GM20431 (cell line): ENCODE results near the gene HHAT.

ENCODE experiments used
- in situ Hi-C: fragments of 300-500 bp; cut with MseI, MboI; formaldehyde crosslinking; loops from one replicate; pipeline ENCODE4 v1.15.0; 2020; ENCODE audit warnings: low sequenced_read_pairs; ENCODE audit not compliant: unreplicated experiment

HHAT gene

DNA sequence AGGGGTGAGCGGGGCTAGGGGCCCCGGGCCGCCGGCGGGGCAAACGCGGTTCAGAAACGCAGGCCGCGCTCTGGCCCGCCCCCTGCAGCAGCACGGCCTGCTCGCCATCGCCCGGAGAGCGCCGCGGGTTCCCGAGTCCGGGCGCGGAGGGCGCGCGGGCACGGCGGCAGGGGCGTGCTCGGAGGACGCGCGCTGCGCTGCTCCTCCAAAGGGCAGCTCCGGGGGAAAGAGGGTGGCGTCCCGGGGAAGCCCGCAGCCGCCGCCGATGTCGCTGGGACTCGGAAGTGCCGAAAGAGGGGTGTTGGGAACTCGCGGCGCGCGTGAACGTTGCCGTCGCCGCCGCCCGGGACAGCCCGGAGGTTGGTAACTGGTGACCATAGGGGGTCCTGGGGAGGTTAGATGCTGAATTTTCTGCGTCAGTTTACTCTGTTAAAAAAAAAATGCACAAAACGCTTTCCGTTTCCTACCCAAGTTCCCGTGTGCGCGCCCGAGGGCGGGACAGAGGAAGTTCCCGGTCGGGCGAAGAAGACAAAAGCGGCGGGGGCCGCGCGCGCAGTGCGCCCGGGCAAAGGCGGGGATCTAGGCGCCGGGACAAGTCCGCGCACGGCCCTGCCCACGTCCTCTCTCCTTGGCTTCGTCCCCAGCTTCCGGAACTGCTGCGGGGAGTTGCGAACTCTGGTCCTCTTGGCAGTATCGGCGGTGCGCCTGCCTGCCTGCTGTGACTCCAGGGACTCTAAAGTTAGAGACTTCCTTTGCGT, at the start of gene HHAT:
HHAT (plus strand) TSS at position 157 of the 758 bp plus-strand sequence. CDS start 20,074 bp downstream, outside the sequence.
- in situ Hi-C loops: no loop called here

DNA sequence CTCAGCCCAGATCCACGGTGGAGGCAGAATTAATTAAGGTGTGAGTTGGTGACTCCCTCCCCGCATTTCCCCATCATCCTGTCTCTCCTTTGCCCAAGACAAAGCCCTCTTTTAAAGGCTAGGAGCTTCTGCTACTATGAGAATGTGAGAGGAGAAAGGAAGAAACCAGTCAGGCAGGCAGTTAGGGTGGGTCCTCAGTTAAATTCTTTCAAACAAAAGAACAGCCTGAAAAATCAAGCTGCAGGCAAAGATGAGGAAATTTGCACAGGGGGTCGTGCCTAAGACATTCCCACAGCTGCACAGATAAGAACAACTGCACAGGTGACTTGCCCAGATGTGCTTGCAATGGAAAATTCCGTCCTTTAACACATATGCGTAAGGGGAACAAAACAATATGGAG, 48.5 kb upstream of the HHAT start:
- in situ Hi-C loops: no loop called here

DNA sequence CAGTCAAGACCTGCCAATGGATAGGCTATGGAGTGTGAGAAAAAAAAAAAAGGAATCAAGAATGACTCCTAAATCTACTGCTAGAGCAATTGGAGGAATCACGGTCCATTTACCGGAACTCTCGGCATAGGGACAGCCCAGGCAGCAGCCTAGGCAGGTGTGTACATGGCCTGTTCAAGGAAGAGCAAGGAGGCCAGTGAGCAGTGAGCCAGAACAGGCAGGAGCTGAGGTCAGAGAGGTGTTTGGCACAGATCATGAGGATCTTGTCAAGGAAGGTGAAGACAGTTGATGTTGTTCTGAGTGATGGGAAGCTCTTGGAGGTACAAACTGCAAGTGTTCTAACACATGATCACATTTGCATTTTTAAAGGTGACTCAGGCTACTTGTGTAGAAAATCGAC, 40.6 kb upstream of the HHAT start:
- in situ Hi-C loops: no loop called here

DNA sequence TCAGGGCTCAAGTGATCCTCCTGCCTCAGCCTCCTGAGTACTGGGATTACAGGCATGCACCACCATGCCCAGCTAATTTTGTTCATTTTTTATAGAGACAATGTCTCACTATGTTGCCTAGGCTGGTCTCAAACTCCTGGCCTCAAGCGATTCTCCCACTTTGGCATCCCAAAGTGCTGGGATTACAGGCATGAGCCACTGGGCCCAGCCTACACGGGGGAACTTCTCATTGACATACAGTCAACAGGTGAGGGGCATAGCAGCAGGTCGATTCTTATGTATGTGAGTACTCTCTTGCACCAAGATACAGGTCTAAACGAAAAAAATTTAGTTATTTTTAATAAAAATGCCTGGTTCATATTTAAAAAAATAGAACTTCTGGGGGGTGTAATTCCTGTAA, 39.5 kb upstream of the HHAT start:
- in situ Hi-C loops: no loop called here

DNA sequence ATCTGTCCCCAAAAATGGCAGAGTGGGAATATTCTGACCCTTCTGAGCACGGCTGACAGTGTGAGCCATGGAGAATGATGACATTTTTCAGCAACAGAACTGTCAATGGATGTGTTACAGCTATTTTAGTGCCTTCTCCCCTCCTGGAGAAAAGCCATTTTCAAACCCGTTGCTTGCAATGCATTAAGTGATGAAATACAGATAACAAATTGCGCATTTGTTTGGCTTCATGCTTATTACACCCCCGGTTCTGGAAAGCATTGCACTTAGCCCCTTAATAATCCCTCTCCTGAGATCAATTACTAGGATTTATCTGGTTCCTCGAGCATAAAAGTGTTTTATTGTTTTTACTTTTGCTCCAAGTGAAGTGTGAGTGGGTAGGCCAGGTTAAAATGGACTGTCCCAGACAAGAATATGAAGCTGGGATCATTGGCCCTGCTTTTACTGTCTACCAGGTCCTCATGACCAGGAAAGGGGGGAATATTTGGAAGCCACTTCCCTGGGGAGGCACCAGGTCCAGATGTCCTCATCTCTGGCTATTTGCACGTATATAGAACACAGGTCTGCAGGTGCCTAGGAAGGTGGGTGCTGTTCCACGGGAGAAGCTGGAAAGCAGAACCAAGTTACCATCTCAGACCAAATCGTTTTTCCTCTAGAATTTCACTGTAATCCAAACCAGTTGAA, 37.5 kb upstream of the HHAT start:
- in situ Hi-C loops: no loop called here

DNA sequence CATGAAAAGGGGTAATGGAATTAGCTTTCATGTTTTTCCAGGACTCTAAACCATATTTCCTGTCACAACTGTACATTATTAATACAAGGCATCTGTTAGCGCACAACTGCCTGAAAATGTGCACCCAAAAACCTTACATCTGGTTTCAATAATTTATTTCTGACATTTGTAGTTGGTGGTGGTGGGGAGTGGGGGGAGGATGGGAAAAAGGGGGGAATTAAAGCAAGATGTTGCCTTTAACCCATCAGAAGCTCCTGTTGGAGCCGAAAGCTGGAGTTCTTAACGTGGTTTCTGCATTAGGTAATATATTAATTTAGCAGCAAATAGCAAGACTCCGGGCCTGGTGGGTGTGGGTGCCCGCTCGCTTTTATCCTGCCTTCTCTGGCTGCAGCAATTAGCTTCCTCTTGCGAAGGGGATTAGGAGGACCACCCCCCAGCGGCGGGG, 36.9 kb upstream of the HHAT start:
- in situ Hi-C loops: no loop called here

DNA sequence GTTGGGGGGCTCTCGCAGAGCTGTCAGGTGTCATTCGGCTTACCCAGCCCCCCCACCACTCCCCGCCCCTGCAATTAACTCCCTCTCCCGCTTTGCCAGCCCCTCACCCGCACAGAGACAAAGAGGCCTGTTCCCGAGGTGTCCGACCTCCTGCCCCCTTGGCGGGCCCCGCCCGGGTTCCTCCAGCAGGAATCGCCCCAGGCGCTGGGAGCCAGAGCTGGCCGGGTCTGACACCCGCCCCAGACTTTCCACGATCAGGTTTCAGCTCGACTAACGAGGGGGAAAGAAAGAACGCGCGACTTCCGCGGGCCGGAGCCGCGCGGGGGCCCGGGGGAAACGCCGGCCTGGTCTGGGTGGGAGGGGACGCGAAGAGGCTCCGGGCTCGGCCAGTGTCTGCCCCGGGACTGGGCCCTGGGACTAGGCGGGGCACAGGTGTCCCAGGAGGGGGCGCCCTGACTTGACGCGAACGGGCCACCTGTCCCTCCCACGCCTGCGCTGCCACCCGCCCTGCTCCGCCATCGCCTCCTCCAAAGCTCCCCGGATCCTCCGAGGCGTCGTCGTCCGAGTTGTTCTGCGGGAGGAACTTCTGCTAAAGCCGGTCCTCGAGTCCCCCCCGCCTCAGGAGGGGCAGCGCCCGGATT, 36.4 kb upstream of the HHAT start:
- in situ Hi-C loops: no loop called here

DNA sequence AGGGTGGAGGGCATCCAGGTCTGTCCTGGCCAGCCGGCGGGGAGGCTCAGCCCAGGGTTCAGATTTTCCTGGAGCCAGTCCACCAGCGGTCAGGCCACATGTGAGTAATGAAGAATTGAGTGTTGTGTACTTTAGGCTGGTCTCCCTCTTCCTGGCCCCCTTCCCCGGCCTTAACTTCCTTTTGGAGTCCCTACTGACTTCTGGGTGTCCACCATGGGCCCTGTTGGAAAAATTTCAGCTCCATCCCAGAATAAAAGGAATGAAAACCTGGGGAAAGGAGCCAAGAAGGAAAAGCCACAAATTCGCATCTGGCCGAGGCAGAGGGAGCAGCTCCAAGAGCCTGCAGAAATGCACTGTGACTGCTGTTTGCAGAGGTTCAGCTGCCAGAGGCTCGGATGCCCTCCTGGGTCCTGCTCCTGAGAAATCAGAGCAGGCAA, 35.5 kb upstream of the HHAT start:
- in situ Hi-C loops: no loop called here

DNA sequence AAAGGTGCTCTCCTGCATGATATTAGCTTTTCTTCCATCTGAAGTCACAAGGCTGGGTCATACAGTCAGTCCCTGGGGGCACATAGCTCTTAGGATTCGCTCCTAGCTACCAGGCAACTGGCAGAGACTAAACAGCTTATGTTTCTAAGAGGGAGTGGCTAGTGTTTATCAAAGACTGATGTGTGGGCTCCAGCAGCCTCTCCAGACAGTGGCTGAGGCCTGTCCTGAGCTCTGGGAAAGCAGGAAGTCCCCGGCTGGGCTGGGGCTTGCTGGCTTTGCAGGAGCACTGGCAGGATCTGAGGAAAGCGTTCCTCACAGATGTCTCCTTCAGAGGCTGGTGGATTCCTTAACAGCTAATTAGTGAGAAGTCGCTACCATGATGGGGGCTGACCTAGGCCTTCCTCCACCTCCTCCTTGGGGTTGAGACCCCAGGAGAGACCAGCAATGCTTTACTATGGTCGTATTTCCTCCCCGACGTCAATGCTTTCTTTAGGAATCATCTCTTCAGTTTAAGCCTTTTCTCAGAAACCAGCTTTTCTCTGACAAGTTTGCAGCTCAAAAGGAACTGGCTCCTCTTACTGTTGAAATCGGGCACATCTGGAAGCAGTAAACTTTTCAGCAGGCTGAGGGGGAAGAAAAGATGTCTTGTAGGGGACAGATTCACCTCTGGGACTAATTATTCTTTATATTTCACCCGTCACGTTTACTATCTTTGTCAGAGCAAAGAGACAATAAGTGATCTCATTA, 33.5 kb upstream of the HHAT start:
- in situ Hi-C loops: no loop called here

DNA sequence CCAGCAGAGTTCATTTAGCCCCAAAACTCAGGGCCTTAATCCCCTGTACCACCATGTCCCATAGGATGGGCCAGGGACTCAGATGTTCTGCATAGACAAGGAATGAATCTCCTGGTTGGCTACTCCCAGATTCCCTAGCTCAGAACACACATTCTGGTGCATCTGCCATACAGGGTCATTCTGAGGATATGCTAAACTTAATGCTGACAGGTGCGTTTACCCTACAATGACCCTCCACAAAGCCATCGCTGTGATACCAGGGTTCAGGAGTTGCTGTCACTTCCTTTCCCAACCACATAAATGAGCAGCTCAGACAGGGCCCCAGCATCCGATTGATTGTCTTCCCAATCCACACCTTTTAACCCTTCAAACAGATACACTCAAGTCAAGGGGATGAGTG, 32.0 kb upstream of the HHAT start:
- in situ Hi-C loops: no loop called here

DNA sequence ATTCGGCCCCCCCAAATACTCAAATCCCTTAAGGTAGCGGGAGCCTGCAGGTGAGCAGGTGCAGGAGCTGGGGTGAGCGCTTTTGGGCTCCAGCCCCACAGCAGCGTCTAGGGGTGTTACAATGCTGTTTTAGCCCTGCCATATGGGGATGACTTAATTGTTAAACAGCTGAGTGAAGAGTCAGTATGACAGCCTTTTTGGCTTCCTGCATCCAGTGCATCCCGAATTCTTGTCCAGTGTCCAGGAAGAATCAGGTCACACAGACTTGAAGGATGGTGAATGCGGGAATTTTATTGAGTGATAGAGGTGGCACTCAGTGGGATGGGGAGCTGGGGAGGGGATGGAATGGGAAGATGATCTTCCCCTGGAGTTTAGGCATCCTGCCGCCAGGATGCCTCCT, 30.4 kb upstream of the HHAT start:
- in situ Hi-C loops: no loop called here

DNA sequence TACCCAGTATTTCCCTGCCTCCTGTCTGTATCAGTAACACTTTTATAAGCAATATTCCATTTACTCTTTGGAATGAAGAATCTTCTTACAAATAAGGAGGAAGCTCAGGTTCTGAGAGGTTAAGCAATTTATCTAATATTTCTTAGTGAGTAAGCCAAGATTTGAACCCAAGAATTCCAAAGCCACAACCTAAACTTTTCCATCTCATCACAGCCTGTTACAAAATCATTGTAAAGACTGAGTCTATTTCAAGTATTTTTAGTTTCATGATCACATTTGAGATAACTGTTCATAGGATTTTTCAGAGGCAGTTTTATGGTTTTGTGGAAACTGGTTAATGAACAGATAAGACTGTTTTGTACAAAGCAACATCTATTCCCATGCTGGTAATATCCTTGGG, 29.8 kb upstream of the HHAT start:
- in situ Hi-C loops: no loop called here

DNA sequence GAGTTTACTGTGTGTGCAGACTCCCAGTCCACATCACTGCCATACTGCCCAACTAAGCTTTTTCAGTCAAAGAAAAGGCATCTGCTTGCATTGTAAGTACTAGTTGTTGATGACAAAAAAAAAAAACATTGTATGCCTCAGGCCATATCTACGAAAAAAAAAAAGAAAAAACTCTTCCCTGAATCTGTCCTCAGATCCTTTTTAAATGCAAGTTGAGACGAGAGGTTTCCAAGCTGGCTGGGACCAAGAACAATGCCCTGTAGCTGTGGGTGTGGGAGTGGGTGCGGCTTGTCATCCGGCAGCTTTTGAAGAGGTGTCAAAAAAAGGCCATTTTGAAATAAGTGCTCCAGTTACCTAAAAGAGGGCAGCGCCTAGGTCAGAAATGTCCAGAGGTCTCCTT, 29.2 kb upstream of the HHAT start:
- in situ Hi-C loops: no loop called here

DNA sequence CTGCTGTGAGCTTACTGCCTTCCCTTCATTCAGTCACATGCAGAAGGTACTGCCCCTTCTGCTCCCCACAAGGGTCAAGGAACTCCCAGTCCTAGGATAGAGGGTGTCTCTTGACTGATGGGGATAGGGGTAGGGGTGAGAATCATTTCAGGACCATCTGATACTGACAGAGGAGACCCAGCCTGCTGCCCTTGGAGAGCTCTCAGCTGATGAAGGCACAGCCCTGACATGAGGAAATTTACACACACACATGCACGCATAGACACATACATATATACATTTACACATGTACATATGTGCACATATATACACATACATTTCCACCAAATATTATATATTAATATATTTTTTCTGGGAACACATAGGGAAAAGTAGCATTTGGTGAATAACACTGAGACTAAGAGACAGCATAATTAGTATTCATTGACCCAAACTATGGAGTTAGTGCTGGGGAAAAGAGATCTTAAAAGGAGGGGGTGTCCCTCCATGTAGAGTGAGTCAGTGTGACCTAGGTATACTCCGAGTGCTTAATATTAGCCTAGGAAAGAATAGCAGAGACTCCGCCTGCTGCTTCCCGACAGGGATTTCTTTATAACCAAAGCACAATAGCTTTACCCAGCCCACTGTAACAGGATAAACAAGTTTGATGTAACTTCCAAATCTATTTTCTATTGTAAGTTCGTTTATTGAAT, 27.6 kb upstream of the HHAT start:
- in situ Hi-C loops: loop anchor here (25.0 kb wide), 1 partner anchor 439 kb away; no protein-coding TSS in a partner anchor

DNA sequence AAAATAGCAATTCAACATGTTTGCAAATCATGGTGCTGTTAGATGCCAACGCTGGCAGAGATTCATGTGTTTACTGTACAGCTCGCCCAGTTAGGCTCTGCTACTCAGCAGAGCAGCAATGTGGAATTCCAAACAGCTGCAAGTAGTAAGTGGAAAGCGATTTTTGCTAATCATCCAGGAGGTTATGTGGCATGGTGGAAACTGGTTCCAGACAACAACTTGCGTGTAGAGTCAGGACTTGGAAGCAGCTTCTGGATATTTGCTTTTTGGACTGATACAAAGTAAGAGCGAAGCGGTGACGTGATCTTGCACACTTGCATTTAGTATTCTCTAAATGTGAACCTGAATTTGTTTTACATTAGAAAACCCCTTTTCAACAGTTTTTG, 27.1 kb upstream of the HHAT start:
- in situ Hi-C loops: loop anchor here (25.0 kb wide), 1 partner anchor 439 kb away; no protein-coding TSS in a partner anchor

DNA sequence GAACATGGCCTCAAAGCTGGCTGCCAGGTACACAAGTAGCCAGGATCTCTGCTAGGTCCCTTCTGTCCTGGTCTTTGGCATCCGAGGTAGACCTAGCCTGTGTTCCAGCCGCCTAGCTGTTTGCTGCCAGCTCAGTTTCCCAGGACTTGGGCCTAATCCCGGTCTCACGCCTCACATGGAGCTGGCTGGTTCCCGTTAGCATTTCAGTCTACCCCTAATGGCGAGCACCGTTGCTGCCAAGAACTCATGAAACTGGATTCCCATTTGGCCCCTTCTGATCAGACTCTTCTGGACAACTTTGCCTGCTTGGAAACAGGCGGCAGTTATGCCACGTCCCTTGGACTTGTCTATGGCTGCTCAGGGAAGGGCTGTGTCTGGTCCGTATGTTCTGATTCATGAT, 26.2 kb upstream of the HHAT start:
- in situ Hi-C loops: loop anchor here (25.0 kb wide), 1 partner anchor 440 kb away; no protein-coding TSS in a partner anchor

DNA sequence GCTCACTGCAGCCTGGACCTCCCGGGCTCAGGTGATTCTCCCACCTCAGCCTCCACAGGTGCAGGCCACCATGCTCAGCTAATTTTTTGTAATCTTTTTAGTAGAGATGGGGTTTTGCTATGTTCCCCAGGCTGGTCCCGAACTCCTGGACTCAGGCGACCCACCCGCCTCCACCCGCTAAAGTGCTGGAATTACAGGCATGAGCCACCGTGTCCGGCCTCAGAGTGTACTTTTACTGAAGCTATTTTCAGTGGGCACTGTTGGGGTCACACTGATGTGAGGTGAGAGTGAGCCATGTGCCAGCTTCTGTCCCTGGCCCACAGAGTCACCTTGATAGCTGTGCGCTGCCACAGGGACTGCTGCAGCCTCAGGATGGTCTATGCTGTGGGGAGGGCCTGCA, 25.3 kb upstream of the HHAT start:
- in situ Hi-C loops: loop anchor here (25.0 kb wide), 1 partner anchor 441 kb away; no protein-coding TSS in a partner anchor

DNA sequence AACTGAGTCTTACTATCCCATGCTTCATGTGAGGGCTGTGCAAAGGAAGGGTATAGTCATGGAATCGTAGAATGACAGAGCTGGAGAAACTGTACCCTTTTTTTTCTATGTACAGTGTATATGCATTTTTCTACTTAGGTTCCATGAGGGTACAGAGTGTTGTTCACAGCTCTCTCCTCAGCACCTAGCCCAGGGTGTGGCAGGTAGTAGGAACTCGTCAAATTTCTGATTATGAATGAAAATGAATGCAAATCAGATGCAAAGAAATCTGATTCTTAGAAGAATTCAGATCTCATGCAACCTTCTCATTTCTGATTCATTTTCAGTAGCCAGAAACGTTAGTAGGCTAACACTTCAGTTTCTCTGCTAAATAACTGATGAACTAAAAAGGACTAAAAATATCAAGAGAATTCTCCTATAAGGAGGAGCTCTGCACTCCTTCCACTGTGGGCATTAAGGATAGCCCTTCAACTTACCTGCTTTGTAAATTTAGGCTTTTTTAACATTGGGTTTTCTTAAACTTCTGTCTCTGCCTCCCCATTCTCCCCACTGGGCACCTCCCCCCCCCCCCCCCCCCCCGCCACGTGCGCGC, 18.0 kb upstream of the HHAT start:
- in situ Hi-C loops: loop anchor here (10.0 to 25.0 kb wide), 2 partner anchors 166 to 448 kb away; no protein-coding TSS in a partner anchor
